RWPE2 (cell line): Measurements from ENCODE around the gene DZIP1L.

Experiments used
- ATAC-seq: fragments of 200-7000 bp; cut with Tn5 transposase; 3 replicates; pipeline ENCODE4 v1.9.1; 2021; ENCODE audit warnings: low read depth
- DNase-seq: peaks from one replicate; pipeline ENCODE4 v3.0.0-alpha.2; 2020; ENCODE audit warnings: low spot score
- H3K27ac ChIP-seq: fragments of 450-650 bp; 2 replicates; pipeline ENCODE4 v1.5.1; 2017; ENCODE audit warnings: mild to moderate bottlenecking; ENCODE audit not compliant: poor library complexity, severe bottlenecking
- H3K27me3 ChIP-seq: fragments of 250-450 bp; sonication (Bioruptor Pico); 2 replicates; pipeline ENCODE4 v1.5.1; 2021; ENCODE audit warnings: mild to moderate bottlenecking, moderate library complexity; ENCODE audit not compliant: insufficient read depth, poor library complexity, severe bottlenecking
- H3K36me3 ChIP-seq: fragments of 250-450 bp; sonication (Bioruptor Pico); 2 replicates; pipeline ENCODE4 v1.5.1; 2020; ENCODE audit warnings: low read depth, mild to moderate bottlenecking, moderate library complexity
- H3K4me1 ChIP-seq: fragments of 250-450 bp; sonication (Bioruptor Pico); 2 replicates; pipeline ENCODE4 v1.5.1; 2021; ENCODE audit warnings: mild to moderate bottlenecking, moderate library complexity; ENCODE audit not compliant: insufficient read depth, poor library complexity, severe bottlenecking
- H3K4me3 ChIP-seq: fragments of 250-450 bp; sonication (Bioruptor Pico); 2 replicates; pipeline ENCODE4 v1.5.1; 2021; ENCODE audit warnings: mild to moderate bottlenecking, moderate library complexity; ENCODE audit not compliant: severe bottlenecking
- H3K9me3 ChIP-seq: fragments of 250-450 bp; sonication (Bioruptor Pico); 2 replicates; pipeline ENCODE4 v1.5.1; 2021; ENCODE audit warnings: mild to moderate bottlenecking, moderate library complexity; ENCODE audit not compliant: severe bottlenecking
- TF ChIP-seq, protein P1 (sequence below): fragments of 450-650 bp; IDR thresholded peaks from one replicate; pipeline ENCODE4 v1.5.1; 2017; ENCODE audit warnings: mild to moderate bottlenecking, moderate library complexity; ENCODE audit not compliant: poor library complexity, severe bottlenecking

DZIP1L gene

DNA sequence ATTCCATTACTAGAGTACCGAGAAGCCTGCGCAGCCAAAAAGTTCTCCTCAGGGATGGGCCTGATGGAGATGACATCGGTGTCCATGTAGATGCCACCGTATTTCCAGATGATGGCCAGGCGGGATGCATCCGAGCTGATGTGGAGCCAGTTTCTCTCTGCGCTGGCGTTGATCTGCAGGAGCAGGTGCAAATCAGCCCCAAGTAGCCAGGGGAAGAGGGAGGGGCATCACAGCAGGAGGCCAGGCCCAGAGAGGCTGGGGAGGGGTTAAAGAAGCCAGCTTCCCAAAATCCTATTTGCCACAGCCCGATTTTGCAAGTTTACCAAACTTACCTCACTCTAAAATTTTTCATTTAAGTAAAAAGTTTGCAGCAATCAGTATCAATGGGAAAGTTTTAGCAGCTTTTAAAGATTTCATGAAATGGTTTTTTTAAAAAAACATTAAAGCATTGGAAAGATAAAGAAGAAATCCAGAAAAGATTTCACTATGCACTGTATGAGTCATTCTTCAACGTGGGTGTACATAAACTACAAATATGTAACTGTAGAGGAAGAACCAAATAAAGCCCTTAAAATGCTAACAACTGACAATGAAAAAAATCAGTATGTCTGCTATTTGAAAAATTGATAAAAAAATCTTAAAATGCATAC, 9.4 kb upstream of the DZIP1L start:
- ATAC-seq, result no peak
- Histone ChIP-seq H3K4me3 (no peak overlapping the region), H3K27me3 (no peaks in the 10 kb centered on the region), H3K9me3 (no peaks in the 10 kb centered on the region), H3K27ac (no peak overlapping the region), H3K4me1 (no peaks in the 10 kb centered on the region), H3K36me3 (no peaks in the 10 kb centered on the region)
- TF ChIP-seq, protein P1, sequence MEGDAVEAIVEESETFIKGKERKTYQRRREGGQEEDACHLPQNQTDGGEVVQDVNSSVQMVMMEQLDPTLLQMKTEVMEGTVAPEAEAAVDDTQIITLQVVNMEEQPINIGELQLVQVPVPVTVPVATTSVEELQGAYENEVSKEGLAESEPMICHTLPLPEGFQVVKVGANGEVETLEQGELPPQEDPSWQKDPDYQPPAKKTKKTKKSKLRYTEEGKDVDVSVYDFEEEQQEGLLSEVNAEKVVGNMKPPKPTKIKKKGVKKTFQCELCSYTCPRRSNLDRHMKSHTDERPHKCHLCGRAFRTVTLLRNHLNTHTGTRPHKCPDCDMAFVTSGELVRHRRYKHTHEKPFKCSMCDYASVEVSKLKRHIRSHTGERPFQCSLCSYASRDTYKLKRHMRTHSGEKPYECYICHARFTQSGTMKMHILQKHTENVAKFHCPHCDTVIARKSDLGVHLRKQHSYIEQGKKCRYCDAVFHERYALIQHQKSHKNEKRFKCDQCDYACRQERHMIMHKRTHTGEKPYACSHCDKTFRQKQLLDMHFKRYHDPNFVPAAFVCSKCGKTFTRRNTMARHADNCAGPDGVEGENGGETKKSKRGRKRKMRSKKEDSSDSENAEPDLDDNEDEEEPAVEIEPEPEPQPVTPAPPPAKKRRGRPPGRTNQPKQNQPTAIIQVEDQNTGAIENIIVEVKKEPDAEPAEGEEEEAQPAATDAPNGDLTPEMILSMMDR, result no peak
- DNase-seq, result no peak

DNA sequence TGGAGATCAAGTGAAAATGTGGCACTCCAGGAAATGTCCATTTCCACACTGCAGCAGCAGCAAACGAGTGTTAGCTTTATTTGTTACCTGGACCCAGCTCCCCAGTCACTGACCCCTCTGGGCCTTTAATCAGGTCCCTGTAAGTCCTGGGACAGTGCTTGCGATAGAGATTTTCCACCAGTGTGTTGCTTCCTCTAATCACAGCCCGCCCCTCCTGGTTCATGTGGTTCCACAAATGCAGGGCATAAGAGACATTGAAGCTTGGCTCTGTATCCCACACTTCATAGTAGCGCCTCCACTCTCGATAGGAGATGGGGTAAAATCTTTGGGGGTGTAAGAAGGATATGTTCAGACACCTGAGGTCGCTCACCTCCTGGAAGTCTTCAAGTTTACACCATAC, 8.8 kb upstream of the DZIP1L start:
- Histone ChIP-seq H3K4me1 (no peaks in the 10 kb centered on the region), H3K4me3 (no peak overlapping the region), H3K27ac (no peak overlapping the region), H3K27me3 (no peaks in the 10 kb centered on the region), H3K36me3 (no peaks in the 10 kb centered on the region), H3K9me3 (no peaks in the 10 kb centered on the region)
- TF ChIP-seq, protein P1, result no peak
- DNase-seq (no peak), ATAC-seq (no peak)

DNA sequence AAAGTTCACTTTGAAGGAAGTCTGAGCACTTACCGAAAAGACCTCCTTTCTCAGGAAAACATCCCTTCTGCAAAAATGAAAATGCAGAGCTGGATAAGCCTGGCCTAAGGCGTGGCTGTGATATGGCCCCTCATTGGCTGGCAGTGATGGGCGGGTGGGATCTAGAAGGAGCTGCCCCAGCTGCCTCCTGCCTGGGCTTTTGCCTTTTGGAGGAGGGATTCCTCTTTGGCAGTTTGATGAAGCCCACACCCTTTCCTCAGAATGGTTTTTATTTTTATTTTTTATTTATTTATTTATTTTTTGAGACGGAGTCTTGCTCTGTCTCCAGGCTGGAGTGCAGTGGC, 4.0 kb upstream of the DZIP1L start:
- ATAC-seq, result no peak

GRCh38 chr3:138118612-138119422, 3.4 kb upstream of the DZIP1L start:
- peak; percentile 69 for ATAC-seq
- Histone ChIP-seq H3K27me3 (no peaks in the 10 kb centered on the region), H3K9me3 (no peaks in the 10 kb centered on the region), H3K4me3 (no peak overlapping the region), H3K4me1 (peaks cover 3% of the 10 kb centered on the region), H3K36me3 (no peaks in the 10 kb centered on the region), H3K27ac (no peak overlapping the region)
- TF ChIP-seq, protein P1, result peak; percentile 92
- no peak for DNase-seq

More for the DNA sequence above, 4.0 kb upstream of the DZIP1L start:
- Histone ChIP-seq H3K36me3 (no peaks in the 10 kb centered on the region), H3K27me3 (no peaks in the 10 kb centered on the region), H3K4me3 (no peak overlapping the region), H3K4me1 (no peaks in the 10 kb centered on the region), H3K9me3 (no peaks in the 10 kb centered on the region), H3K27ac (no peak overlapping the region)
- TF ChIP-seq, protein P1, result no peak
- no peak for DNase-seq
